SJCRH30 (cell line): ENCODE measurements around the gene TBC1D22A. TPM values are rescaled to one million over a fixed set of nuclear protein-coding genes. Genes with fewer than 3 reads are reported as not detected.
A peak's percentile ranks its signal among the peaks of the same experiment; 100 is the strongest.

Experiments used
- DNase-seq, 2 experiments: peaks; one replicate each; pipeline ENCODE4 v3.0.0-alpha.2; 2015 to 2020
- H3K27ac ChIP-seq: fragments of 250-450 bp; sonication (Bioruptor Pico); 2 replicates; pipeline ENCODE4 v1.5.1; 2020; ENCODE audit warnings: mild to moderate bottlenecking, moderate library complexity
- H3K27me3 ChIP-seq: fragments of 250-450 bp; sonication (Bioruptor Pico); 2 replicates; pipeline ENCODE4 v1.5.1; 2020; ENCODE audit warnings: mild to moderate bottlenecking, moderate library complexity
- H3K36me3 ChIP-seq: fragments of 250-450 bp; sonication (Bioruptor Pico); 2 replicates; pipeline ENCODE4 v1.5.1; 2020; ENCODE audit warnings: mild to moderate bottlenecking, moderate library complexity
- H3K4me1 ChIP-seq: fragments of 250-450 bp; sonication (Bioruptor Pico); 2 replicates; pipeline ENCODE4 v1.5.1; 2020; ENCODE audit warnings: mild to moderate bottlenecking, moderate library complexity
- H3K4me3 ChIP-seq: fragments of 250-450 bp; sonication (Bioruptor Pico); 2 replicates; pipeline ENCODE4 v1.5.1; 2020; ENCODE audit warnings: mild to moderate bottlenecking, moderate library complexity
- H3K9me3 ChIP-seq: fragments of 250-450 bp; sonication (Bioruptor Pico); replicated peaks from 2 replicates; pipeline ENCODE4 v1.5.1; 2020; ENCODE audit warnings: mild to moderate bottlenecking, moderate library complexity
- total RNA-seq: library from RNA; depleted of rRNA; stranded (reverse); fragments of >200 nt; shearing (Covaris generic); gene quantifications from 2 replicates; pipeline ENCODE4 v1.2.3, GENCODE V29; 2014

Gene TBC1D22A
- total RNA-seq, 1 experiment from 2014 or later: 8.9 TPM

DNA sequence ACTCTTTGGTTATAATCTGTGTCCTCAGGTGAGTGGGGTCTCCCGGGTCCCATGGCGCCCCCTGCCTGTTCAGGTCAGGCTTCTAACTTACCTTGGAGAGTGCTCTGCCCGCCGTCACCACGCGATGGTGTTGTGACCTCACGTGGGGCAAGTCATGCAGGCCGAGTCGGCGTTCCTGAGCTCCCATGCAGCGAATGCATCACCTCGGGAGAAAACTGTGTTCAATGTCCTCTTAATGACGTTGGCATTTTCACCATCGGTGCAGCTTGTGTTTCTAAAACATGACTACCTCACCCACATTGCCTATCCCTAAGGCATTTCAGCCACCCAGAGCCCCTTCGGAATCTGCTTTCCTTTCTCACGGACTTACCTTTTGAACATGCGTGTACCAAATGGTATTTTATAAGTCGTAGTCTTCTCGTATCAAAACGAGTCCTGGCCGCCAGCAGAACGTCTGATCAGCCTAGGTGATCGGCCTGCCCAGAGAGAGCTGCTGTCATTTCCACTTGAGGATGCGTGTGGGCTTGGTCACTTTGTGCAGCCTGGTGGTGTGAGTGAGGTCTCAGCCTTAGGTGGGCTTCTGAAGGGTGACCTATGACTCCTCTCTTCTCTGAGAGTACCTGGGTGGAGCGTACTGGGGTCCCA, 64.8 kb downstream of the TBC1D22A start:
- H3K27me3 ChIP-seq: no peaks in the 10 kb centered on the region
- H3K4me1 ChIP-seq: no peaks in the 10 kb centered on the region
- no peak overlapping the region for H3K27ac ChIP-seq
- no peaks in the 10 kb centered on the region; the same call in 1 of the 2 replicates for H3K36me3 ChIP-seq
- no peak for DNase-seq
- no peak overlapping the region for H3K4me3 ChIP-seq
- 0 out of 2 replicates have a peak, but pooled peaks cover 3% of the 10 kb centered on the region for H3K9me3 ChIP-seq

DNA sequence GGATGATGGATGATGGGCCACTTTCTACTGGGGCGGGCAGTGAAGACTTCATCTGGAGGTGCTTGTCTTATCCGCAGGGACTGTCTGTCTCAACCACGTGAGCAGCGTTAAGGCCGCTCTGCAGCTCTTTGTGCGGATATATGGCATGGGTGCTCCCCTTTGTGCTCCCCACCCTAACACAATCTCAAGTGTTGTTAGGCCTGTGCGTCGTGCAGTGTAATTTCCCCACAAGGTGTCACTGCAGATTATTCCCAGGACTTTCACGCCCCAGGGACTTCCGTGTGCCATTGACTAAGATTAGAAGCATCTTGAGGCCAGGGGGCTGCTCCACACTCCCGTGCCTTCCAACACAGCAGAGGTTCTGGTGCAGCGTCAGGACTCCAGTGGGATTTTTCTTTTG, 65.3 kb downstream of the TBC1D22A start:
- 0 out of 2 replicates have a peak, but pooled peaks cover 3% of the 10 kb centered on the region for H3K9me3 ChIP-seq
- H3K4me1 ChIP-seq: no peaks in the 10 kb centered on the region
- no peaks in the 10 kb centered on the region; the same call in 1 of the 2 replicates for H3K36me3 ChIP-seq
- H3K27ac ChIP-seq: no peak overlapping the region
- no peak for DNase-seq
- H3K4me3 ChIP-seq: no peak overlapping the region
- no peaks in the 10 kb centered on the region for H3K27me3 ChIP-seq

DNA sequence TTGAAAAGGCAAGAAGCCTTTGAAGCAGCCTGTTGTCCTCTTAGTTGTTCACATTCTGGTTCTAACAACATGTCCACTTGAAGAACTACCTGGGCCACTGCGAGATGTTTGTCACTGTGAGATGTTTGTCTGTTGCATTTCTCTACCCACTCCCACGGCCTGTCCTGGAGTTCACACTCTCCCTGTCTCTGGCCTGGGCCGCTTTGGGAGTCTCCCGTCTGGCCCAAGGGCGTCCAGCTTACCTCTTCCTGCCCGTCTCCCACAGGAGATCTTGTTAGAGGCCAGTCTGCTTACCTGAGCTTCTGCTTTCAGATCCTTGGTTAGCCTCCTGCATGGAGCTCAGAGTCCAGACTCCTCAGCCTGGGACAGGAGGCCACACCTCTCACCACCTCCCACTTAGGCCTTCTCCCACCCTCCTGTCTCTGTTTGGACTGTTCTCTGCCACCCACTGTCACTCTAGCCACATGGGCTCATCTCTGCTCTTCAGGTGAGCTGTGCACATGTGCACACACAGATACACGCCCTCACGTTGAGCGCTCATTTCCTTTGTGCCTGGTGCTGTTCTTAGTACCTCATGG, 66.0 kb downstream of the TBC1D22A start:
- Histone ChIP-seq H3K4me1 (no peaks in the 10 kb centered on the region), H3K27ac (no peak overlapping the region), H3K36me3 (no peaks in the 10 kb centered on the region; the same call in 1 of the 2 replicates), H3K4me3 (no peak overlapping the region), H3K27me3 (no peaks in the 10 kb centered on the region), H3K9me3 (0 out of 2 replicates have a peak, but pooled peaks cover 3% of the 10 kb centered on the region)
- DNase-seq: no peak

DNA sequence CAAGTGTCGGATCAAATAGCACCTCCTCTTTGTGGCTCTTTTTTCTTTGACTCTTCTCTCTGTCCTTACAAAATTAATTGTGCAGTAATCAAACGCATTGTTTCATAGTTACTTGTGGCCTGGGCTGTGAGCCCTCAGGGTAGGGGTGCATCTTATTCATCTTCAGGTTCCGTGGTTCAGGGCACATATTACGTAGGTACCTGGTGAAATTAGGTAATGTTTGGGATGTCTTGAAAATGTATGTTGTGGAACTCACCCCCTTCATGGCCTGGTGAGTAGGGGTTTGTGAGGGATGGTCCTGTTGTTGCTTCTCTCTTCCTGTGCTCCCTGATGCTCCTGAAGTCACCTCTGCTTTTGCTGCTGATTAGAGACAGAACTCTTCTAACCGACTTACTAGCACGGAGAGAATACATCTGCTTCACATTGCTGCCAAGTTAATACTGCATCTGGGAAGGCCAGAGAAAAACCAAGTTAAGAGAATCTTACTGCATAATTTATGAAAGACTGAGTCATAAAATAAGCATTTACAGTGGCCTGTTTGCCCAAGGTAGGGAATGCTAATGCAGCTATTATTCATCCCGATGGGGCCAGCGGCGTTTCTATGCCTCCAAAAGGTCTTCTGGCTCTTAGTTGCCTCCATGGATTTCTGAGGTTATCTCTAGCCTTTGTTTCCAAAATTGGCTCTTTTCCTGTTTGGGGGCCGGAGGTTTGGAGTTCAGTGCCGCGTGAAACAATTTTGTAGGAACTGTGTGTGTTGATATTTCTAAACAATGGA, 66.9 kb downstream of the TBC1D22A start:
- Histone ChIP-seq H3K4me3 (no peak overlapping the region), H3K27ac (no peak overlapping the region), H3K27me3 (no peaks in the 10 kb centered on the region), H3K4me1 (no peaks in the 10 kb centered on the region), H3K36me3 (no peaks in the 10 kb centered on the region; the same call in 1 of the 2 replicates), H3K9me3 (peaks cover 3% of the 10 kb centered on the region; the same call in 1 of the 2 replicates)
- no peak for DNase-seq

DNA sequence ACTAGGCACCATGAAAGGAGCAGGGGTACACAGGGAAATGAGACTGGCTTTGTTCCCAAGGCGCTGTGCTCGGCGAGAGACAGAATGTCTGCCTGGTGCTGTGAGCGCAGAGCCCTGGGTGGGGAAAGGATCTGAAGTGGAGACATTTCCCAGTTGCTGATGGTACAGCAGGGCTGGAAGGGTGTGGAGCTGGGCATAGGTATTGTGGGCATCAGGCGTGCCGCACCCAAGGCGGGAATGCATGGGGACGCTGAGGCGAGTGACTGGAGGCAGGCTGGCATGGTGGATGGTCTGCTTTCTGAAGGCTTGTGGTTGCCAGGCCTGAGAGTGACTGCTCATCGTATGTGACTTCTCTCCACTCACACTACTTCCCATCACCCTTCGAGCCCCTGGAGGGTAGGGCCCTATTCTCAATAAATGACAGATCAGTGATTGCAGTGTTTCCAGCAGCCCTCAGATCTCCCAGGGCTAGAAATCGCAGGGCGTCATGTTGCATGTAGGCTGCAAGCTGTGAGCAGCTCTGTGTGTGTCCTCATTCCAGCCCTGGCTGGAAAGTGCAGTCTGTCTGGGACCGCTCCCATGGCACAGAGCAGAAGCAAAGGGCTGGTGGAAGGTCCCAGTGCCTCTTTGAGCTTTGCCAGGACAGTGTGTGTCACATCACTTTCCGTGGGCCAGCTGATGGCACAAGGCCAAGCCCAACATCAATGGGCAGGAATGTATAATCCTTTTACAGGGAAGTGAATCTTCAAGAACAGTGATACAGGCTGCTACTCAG, 67.7 kb downstream of the TBC1D22A start:
- Histone ChIP-seq H3K36me3 (peaks cover 2% of the 10 kb centered on the region), H3K27ac (no peak overlapping the region), H3K4me1 (no peaks in the 10 kb centered on the region), H3K9me3 (peaks cover 8% of the 10 kb centered on the region), H3K4me3 (no peak overlapping the region), H3K27me3 (no peaks in the 10 kb centered on the region)
- DNase-seq: peak in 1 of 2 experiments; percentile 30

DNA sequence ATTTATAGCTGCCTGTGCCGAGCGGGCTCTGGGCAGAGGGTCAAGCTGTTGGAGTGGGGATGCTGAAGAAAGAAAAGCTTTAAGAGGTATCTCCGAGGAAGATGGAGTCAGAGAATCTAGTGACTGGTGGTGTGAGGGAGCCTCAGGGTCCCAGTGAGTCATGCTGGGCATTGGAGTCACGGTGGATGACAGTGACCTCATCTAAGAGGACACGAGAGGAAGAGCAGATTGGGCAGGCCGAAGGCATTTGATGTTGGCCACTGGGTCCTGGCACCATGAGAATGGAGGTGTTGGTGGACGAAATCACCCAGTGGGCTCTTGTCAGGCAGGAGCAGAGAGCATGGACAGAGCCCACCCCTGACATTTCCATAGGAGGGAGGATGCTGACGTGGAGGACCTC, 68.4 kb downstream of the TBC1D22A start:
- no peak for DNase-seq
- no peaks in the 10 kb centered on the region for H3K27me3 ChIP-seq
- H3K36me3 ChIP-seq: peaks cover 4% of the 10 kb centered on the region
- H3K4me1 ChIP-seq: no peaks in the 10 kb centered on the region
- peaks cover 12% of the 10 kb centered on the region for H3K9me3 ChIP-seq
- H3K27ac ChIP-seq: no peak overlapping the region
- no peak overlapping the region for H3K4me3 ChIP-seq

DNA sequence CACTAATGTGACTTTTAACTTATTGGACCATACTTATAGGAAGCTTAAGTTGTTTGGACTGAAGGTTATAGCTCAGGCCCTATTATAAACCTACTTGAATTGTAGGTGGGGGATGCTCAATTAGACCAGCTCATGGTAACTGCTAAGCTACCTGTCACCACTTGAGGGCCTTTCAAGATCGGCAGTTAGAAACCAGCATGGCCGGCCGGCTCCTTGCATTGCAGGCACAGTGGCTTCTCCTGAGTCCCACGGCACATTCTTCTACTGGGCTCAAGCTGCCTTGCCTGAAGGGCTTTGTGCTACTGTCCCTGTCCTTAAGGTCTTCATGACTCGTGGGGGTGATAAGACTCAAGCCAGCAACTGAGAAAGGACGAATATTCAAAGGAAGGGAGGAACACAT, 70.8 kb downstream of the TBC1D22A start:
- Histone ChIP-seq H3K27me3 (no peaks in the 10 kb centered on the region), H3K4me1 (no peaks in the 10 kb centered on the region), H3K9me3 (peaks cover 12% of the 10 kb centered on the region), H3K36me3 (peaks cover 4% of the 10 kb centered on the region), H3K4me3 (no peak overlapping the region), H3K27ac (no peak overlapping the region)
- no peak for DNase-seq

DNA sequence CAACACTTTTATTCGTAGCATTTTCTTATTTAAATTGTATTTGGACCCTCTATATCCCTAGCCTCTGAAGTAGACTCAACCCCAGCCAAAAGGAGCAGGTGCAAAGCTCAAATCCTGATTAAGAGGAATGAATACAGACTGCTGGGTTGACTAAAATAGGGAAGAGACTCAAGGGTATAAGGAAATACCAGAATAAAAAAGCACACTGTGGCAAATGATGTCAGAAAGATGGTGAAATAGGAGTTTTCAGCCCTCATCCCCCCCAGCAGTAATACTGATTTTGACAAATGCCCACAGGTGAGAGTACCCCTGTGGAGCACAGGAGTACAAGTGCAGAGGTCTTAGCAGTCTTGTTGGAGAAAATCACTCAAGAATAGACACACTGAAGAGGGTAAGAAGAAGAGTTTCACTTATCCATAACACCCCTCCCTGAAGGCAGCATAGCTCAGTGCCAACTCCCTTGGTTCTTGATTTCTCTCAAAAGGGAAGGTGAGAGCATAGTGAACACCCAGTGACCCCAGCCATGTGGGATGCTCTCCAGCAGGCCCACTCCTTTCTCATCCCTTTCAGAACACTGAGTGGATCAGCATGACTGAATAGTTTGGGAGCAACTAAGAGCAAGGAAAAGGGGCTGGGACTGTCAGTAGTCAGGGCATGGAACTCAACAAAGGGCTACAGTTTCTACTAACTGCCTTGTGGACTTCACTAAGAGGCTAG, 71.7 kb downstream of the TBC1D22A start:
- DNase-seq: no peak
- H3K27me3 ChIP-seq: no peaks in the 10 kb centered on the region
- H3K36me3 ChIP-seq: peaks cover 4% of the 10 kb centered on the region
- H3K9me3 ChIP-seq: peaks cover 15% of the 10 kb centered on the region
- no peaks in the 10 kb centered on the region for H3K4me1 ChIP-seq
- H3K27ac ChIP-seq: no peak overlapping the region
- H3K4me3 ChIP-seq: no peak overlapping the region

DNA sequence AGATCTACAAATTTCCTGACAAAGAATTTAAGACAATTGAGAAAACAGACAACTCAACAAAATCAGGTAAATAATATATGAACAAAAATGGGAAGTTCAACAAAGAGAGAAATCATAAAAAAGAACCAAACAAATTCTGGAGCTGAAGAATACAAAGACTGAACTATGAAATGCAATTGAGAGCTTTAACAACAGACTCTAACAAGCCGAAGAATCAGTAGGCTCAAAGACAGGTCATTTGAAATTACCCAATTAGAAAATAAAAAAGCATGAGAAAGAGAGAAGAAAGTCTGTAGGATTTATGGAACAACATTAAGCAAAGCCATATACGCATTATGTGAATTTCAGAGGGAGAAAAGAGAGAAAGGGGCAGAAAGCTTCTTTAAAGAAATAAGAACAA, 72.8 kb downstream of the TBC1D22A start:
- no peaks in the 10 kb centered on the region for H3K27me3 ChIP-seq
- peaks cover 13% of the 10 kb centered on the region for H3K9me3 ChIP-seq
- no peaks in the 10 kb centered on the region for H3K4me1 ChIP-seq
- no peak for DNase-seq
- H3K36me3 ChIP-seq: peaks cover 4% of the 10 kb centered on the region
- H3K27ac ChIP-seq: no peak overlapping the region
- no peak overlapping the region for H3K4me3 ChIP-seq

DNA sequence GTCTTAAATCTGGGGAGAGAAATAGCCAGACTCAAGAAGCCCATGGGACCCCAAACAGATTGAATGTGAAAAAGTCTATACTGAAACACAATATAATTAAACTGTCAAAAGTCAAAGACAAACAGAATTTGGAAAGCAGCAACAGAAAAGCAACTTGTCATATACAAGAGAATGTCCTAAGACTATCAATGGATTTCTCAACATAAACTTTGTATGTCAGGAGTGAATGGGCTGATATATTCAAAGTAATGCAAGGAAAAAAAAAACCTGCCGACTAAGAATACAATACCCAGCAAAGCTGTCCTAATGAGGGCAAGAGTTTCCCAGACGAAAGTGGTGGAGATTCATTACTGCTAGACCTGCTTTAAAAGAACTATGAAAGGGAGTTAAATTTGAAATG, 73.2 kb downstream of the TBC1D22A start:
- H3K27me3 ChIP-seq: no peaks in the 10 kb centered on the region
- H3K4me3 ChIP-seq: no peak overlapping the region
- peaks cover 4% of the 10 kb centered on the region for H3K36me3 ChIP-seq
- DNase-seq: no peak
- H3K27ac ChIP-seq: no peak overlapping the region
- H3K9me3 ChIP-seq: peaks cover 13% of the 10 kb centered on the region
- H3K4me1 ChIP-seq: no peaks in the 10 kb centered on the region

DNA sequence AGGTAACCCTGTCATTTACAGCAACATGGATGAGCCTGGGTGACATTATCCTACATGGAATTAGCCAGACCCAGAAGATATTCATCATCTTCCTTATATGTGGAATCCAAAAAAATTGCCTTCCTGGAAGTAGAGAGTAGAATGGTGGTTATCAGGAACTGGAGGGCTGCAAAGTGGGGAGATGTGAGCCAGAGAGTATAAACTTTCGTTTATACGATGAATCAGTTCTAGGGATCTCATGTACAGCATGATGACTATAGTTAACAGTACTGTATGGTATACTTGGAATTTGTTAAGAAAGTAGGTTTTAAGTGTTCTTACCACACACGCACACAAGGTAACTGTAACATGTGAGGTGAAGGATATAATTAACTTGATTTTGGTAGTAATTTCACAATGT, 79.1 kb downstream of the TBC1D22A start:
- Histone ChIP-seq H3K36me3 (no peaks in the 10 kb centered on the region), H3K4me1 (peaks cover 18% of the 10 kb centered on the region), H3K4me3 (no peak overlapping the region), H3K27me3 (no peaks in the 10 kb centered on the region), H3K27ac (no peak overlapping the region), H3K9me3 (peaks cover 3% of the 10 kb centered on the region; the same call in 1 of the 2 replicates)
- no peak for DNase-seq

DNA sequence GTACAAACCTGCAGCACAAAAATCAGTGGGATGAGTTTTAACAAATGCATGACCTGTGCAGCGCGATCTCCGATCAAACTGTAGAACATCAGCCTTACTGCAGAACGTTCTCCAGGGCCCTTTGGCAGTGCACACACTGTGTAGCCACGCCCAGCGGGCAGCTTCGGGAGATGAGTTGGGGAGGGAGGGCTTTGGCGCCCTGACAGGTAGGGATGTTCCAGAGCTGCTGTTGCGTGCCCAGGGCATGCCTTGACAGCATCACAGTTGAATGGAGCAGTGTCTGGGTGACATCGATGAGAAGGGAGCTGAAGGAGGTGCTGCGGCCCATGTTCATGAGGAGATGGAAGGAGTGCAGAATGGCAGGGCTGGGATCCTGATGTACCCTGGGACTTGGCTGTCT, 80.2 kb downstream of the TBC1D22A start:
- no peaks in the 10 kb centered on the region for H3K27me3 ChIP-seq
- peaks cover 3% of the 10 kb centered on the region; the same call in 1 of the 2 replicates for H3K9me3 ChIP-seq
- no peak overlapping the region; the same call in 1 of the 2 replicates for H3K27ac ChIP-seq
- DNase-seq: no peak
- no peaks in the 10 kb centered on the region for H3K36me3 ChIP-seq
- no peak overlapping the region for H3K4me3 ChIP-seq
- H3K4me1 ChIP-seq: peaks cover 18% of the 10 kb centered on the region

DNA sequence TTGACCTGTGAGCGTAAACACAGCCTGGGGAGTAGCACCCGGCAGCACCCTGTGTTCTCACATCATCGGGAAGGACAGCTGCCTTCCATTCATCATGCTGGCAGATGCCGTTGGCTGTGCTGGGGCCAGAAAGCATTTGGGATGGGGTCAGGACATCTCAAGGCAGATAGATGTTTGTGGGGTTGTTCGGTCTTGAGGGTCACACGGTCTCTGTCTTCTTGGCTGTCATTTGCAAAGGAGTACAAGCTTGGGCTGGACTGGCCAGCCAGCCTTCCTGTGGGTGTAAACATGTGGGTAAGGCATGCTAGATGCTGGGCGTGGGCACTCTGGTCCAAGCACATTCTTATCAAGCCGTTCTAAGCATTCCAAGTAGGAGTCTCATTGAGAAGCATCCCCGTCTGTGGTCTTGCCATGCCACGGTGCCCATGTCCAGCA, 81.4 kb downstream of the TBC1D22A start:
- H3K27ac ChIP-seq: peak overlapping the region; percentile 62
- H3K4me3 ChIP-seq: peak overlapping the region; percentile 37
- peak; percentile 72 to 74 for DNase-seq
- H3K36me3 ChIP-seq: no peaks in the 10 kb centered on the region
- no peaks in the 10 kb centered on the region for H3K27me3 ChIP-seq
- peaks cover 18% of the 10 kb centered on the region for H3K4me1 ChIP-seq
- H3K9me3 ChIP-seq: no peaks in the 10 kb centered on the region

DNA sequence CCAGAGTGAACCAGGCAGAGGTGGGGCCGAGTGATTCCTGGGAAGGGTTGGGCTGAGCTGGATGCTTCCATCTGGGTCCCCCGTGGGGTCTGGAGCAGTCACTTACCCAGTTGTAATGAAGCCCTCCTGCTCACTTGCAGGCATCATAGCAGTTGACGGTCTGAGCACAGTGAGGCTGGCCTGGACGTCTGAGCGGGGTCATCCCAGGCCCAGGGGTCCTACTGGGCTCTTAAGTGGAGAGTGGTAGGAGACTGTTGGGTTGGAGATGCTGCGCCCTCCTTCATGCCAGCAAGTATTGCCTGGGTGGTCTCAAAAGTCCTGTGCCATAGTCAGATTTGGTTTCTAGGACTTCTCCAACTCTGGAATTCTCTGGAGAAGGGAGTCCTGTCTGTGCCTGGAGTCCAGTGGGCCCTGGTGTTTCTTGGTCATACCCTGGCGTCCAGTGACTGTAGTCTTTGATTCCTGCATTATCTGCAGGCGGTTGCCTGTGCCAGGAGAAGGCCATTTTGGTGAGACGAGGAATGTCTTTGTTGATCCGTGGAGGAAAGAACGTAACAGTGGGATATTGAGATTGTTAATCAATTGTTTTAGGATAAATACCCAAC, 82.3 kb downstream of the TBC1D22A start:
- Histone ChIP-seq H3K9me3 (no peaks in the 10 kb centered on the region), H3K4me3 (no peak overlapping the region), H3K4me1 (peaks cover 18% of the 10 kb centered on the region), H3K36me3 (no peaks in the 10 kb centered on the region), H3K27ac (no peak overlapping the region; the same call in 1 of the 2 replicates), H3K27me3 (no peaks in the 10 kb centered on the region)
- no peak for DNase-seq
